GM19043 (cell line): ENCODE results near the gene CRACDL.

Experiments used
- ATAC-seq: cut with Tn5 transposase; IDR thresholded peaks from one replicate; pipeline ENCODE4 v1.9.1; 2021; ENCODE audit warnings: low read depth; ENCODE audit not compliant: unreplicated experiment

Gene CRACDL

DNA sequence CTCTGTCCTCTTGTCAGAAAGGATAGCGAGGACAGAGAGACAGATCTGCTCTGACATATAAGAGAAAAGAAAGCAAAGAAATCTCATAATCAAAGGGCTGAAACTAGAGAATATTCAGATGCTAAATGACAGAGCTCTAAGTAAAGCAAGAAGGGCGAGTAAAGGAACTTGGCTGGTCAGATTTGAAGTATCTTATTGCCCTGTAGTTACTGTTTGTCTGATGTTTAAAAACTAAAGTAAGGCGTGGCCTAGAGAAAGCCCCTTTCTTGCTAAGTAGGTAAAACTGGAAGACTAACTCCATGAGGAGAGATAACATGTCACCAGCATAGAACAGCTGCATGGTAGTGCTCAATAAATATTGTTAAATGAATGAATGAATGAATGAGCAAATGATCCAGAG is 70.0 kb downstream of the CRACDL start:
- no peak for ATAC-seq

DNA sequence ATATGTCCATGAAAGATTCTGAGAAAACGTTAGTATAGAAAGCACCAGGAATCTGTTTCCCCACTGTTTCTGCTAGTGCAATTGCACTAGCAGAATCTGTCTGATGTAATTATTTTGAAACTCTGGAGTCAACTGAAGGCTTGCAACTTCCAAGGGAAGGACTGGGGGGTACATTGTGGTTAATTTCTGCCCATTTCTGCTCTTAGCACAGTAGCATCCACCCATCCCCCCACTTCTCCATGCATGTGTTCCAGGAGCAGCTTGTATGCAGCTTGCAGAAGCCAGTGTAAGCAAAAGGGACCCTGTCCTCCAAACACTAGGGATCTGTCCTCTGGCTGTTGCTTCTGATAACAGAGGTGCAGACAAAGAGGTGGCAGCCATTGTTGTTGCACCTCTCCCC is 74.4 kb downstream of the CRACDL start:
- ATAC-seq = no peak

DNA sequence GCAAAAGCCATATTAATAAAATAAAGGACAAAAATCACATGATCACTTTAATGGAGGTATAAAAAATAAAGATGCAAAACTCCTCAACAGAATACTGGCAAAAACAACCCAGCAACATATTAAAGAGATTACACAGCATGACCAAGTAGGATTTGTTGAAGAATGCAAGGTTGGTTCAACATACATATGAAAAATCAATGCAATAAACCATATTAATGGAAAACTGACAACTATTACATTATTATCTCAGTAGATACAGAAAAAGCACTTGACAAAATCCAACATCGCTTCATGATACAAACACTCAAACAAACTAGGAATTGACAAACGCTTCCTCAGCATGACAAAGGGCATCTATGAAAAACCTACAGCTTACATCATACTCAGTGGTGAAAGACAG is 76.7 kb downstream of the CRACDL start:
- no peak for ATAC-seq

DNA sequence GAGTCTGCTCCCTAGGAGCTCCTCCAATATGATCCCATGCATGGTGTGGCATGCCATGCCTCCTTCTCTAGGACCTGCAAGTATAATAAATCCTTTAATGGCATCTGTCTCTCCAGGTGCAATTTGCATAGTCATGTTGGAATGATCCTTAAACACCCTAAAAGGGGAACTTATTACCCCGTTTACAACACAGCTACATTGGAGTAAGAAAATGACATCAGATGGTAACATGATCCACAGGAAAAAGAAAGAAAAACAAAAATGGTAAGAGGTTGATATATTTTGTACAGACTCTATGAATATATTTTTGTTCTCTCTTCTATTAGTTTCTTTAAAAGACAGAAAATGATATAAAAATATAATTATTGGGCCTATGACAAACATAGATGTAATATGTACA is 79.0 kb downstream of the CRACDL start:
- no peak for ATAC-seq

GRCh38 chr2:98854682-98855081 is 81.3 kb downstream of the CRACDL start:
- ATAC-seq = no peak

GRCh38 chr2:98852932-98853331 is 83.1 kb downstream of the CRACDL start:
- ATAC-seq = no peak

DNA sequence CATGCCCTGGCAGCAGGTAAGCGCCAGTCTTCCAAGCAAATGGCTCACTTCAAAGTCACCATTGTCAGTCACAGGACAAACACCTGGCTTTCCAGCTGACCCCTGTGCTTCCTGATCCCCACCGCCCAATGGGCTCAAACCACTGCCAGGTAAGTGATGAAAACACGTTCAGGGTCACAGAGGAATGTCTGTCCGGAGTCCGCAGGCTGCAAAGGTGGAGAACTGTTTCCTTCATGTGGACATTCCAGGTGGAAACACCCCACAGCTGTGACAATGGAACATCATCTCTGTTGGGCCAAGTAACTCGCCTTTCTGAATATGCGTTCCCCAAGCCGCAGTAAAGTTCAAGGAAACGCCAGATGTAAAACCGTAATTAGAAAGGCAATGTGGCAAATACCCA is 86.0 kb downstream of the CRACDL start:
- no peak for ATAC-seq

DNA sequence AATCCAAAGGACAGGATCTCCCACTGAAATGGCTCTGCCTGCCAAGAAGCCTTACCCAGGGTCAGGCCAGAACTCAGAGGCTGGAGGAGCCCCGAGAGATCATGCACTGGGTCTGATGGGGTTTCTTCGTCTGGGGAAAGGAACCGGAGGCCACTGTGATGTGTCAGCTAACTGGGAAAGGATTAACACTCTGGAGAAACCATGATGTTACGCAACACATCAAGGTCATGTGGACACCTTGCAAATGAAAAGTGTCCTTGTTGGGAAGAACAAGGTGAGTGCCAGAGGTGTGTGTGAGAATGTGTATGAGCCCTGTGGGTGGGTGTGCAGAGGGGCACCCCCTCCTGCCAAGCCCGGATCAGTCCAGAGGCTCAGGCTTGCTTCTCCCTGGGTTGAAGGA is 86.9 kb downstream of the CRACDL start:
- ATAC-seq = no peak

- ATAC-seq = no peak
Observed at GRCh38 chr2:98847853-98848252, 88.2 kb downstream of the CRACDL start.

DNA sequence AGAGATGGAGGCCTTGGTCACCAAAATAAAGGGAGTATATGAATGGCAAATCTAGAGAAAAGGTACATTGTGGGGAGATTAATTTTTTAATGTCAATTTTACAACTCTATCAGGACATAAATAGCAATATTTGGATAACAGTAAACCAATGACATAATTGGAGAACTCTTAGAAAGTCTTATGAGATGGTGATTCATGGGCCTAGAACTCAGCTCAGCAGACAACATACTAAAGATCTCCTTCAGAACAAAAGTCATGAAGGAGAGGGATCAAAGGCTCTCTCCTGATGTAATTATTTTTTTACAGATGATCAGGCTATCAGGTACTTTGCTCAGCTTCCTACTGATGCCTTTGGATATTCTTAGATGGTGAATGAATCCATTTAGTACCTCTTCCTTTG is 90.0 kb downstream of the CRACDL start:
- ATAC-seq = no peak

DNA sequence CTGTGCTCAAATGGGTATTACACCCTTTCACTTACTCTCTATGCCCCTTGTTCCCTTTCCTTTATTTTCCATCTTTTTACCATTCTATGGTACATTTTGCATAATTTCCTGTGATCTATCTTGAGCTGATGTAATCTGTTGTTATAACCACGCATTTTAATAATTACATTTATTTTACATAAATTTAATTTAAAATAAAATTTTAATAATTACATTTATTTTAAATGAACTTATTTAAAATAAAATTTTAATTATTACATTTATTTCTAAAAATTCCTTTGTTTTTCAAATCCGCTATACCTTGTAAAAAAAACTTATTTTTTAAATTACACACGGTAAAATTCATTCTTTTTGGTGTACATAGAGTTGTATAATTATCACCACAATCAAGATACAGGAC is 93.9 kb downstream of the CRACDL start:
- ATAC-seq = no peak

- no peak for ATAC-seq
Observed at GRCh38 chr2:98839292-98839691, 96.7 kb downstream of the CRACDL start.

DNA sequence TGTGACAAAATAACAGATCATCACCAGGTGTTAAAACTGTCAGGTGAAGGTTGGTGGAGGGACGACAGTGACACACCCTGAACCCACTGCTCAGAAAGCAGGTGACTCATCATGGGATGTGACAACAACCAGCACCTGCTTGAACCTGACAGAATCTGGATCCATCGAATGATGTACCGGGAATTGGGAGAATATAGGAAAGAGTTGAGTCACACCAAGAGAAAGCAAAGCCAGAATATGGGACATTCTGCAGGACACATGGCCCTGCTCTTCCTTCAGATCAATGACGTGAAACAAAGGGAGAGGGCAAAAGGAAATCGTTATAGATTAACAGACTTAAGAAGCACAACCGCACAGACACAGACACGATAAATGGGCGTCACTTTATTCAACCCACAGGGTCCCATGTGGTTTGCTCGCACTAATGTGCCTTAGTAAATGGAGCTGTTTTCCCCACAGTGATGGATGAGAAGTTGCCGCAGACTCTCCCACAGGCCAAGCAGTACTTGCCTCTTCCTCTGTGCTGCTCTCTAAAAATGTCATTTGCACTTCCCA is 100.1 kb downstream of the CRACDL start:
- ATAC-seq = no peak

DNA sequence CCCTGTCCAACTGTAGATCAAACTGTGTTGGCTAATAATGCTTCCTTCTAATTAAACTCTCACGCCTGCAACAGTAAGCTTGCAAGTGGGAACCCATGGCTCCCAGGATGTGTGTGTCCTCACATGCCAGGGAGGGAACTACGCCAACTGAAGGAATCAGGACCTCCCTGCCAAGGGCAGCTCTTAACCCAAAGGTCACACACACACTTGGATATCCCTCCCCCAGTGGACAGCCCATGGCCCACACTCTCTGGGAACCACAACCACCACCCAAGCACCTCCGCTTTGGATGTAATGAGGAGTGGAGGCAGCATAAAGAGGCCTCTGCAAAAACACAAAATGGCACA is 102.1 kb downstream of the CRACDL start:
- no peak for ATAC-seq

- no peak for ATAC-seq
Observed at GRCh38 chr2:98833172-98833916, 102.7 kb downstream of the CRACDL start.

DNA sequence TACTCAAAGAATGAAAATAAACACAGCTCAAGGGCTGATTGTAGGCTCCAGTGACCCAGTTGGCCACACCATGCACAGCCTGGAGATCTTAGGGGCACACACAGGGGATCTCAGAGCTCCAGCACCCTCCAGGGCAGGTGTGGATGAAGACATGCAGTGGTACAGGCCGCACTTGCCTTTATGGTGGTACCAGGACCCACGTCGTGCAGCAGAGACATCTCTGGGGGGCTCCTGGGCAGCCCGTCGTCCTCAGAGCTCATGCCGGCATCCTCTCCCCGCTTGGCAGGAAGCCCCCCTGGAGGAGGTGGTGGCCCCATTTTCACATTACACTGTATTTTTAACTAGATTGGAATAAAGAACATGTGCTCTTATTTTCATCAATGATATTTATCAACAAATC is 103.9 kb downstream of the CRACDL start:
- no peak for ATAC-seq

DNA sequence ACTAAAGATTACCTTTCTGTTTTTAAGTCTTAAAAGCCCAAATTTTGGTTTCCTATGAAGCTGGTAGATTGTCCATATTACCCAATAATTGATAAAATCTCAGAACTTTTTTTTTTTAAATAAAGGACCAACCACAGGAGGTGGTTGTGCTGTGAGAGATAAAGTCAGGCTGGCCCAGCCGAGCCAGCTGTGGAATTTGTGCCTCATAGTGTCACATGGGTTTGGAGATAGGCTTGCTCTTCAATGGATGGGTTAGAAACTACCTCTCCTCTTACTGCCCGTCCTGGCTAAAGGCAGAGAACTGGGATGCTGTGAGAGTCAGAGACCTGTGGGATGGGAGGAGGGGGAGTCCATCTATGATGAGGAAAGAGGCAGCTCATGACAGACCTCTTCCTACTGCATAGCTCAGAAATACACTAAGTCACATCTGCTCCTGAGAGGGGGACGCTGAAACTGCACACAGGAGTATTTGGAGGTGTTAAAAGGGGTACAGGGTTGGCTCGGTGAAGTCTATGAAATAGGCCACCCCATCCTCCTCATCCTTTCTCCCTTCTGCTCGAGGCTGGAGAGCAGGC is 105.4 kb downstream of the CRACDL start:
- no peak for ATAC-seq

- no peak for ATAC-seq
Observed at GRCh38 chr2:98829581-98830270, 106.3 kb downstream of the CRACDL start.

DNA sequence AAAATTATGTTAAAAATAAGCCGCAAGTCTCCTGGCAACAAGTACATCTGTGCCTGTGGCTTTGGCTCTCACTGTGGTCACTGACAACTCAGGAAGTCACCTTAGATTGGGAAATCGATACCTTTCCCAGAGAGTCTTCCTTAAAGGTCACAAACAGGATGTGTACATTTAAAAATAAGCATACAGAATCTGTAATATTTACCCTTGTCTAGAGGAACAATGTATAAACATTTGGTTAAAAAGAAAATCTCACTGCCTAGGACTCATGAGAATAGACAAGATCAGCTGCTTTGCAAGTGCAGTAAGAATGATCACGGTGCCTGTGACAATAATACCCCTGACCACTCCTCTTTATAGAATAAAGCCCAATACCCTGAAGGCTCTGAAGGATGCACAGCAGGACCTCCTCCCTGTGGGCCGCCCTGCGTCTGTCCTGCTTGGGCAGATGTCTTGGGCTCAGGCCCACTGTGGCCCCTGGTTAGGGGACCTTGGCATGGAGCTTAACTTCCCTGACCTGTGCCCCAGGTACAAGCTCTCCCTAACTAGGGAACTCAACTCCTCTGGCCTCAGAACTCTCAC is 107.1 kb downstream of the CRACDL start:
- ATAC-seq = no peak

- ATAC-seq = no peak
Observed at GRCh38 chr2:98828369-98828744, 107.7 kb downstream of the CRACDL start.

DNA sequence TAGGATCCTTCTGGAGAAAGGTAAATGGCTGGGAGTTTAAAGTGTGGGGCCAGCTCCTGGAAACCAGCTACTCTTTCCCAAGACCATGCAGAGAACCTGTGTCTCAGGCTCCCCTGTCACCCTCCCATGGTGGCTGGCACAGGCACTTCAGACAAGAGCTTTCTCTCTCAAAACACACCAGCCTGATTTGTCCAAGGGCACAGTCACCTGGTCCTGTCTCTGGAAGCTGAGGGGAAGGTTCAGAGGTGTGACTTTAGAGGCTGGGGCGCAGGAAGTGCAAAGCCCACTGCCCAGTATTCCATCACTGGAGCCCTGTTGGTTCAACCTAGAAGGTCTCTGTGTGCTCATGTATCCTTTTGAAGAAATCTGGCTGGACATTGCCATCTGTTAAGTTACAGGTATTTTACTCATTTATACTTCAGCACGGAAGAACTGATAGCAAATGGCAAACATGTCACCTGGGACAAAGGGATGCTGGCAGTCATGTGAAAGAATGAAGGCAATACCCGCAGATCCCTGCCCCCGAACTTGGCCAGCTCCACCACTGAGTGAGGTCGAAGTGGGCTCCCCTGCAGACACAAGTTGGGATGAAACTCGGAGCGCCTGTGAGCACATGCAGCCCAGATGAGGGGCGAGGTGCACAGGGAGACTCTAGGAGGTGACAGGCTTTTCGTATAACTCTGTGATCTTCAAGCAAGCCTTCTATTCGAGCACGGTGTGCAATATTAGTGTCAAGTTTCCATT is 108.2 kb downstream of the CRACDL start:
- ATAC-seq = no peak
